Measurements from ENCODE around the gene RPH3AL. TPM values are rescaled to one million over a fixed set of nuclear protein-coding genes. Genes with fewer than 3 reads are reported as not detected.

RPH3AL gene
- total RNA-seq, 4 donors from 2014 or later = 13.0 to 49.2 (median 26.9) TPM

DNA sequence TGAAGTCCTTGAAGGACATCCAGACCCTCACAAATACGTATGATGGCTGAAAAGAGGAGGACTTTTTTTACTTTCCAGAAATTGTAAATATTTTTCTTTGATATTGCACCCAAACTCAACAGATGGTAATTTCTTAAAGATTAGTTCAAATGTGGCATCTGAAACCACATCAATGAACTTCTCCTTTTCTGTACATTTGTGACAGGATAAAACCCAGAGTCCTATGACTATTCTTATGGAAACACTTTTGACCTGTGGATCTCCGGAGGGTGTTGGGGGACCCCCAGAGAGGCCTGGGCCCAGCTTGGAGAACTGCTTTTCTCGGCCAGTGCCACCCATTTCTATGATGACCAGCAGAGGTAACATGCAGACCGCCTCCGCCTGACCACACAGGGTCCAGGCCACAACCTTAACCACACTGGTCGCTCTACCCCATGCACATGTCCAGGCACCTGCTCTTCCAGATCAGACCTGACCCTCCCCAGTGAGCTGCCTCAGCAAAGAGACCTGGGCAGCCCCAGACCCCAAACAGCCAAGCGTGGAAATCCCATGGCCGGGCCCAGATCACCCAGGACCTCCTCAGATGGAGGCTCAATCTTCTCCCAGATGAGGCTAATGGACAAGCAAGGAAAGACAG lies 22.7 kb downstream of the RPH3AL start:
- no peak for TF ChIP-seq CTCF (IDR thresholded peaks at IDR 0.05; ENCODE audit: low read depth)

GRCh38 chr17:327971-328370 lies 24.6 kb downstream of the RPH3AL start:
- TF ChIP-seq CTCF (IDR thresholded peaks at IDR 0.05; ENCODE audit: low read depth) = no peak

- TF ChIP-seq CTCF (IDR thresholded peaks at IDR 0.05; ENCODE audit: low read depth) = no peak
These were observed 25.3 kb downstream of the RPH3AL start for GRCh38 chr17:327296-327695.

DNA sequence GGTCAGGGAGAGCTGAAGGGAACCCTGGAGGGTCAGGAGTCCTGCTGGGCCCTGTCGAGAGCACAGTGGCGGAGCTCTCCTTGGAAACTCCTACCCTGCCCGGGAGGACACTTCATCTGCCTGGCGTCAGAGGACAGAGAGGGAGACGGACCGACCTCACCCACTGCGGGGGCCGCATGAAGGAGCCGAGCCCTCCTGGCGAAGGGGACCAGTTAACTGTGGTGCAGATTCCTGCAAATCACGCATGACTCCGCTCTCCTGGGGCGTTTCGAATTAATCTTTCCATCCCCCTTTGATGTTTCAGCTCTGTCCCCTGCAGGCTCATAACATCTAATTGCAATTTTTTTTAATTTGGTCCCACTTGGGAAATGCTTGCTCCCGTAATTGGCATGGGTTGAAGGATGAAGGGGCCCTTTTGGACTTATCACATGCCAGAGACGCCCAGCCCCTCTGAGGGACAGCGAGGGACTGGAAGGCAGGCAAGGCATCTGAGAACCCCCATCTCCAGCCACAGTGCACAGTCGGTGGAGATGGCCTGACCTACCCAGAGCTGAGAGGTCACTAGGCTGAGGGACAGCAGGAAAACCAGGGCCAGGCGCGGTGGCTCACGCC lies 26.5 kb downstream of the RPH3AL start:
- TF ChIP-seq CTCF (IDR thresholded peaks at IDR 0.05; ENCODE audit: low read depth) = no peak

DNA sequence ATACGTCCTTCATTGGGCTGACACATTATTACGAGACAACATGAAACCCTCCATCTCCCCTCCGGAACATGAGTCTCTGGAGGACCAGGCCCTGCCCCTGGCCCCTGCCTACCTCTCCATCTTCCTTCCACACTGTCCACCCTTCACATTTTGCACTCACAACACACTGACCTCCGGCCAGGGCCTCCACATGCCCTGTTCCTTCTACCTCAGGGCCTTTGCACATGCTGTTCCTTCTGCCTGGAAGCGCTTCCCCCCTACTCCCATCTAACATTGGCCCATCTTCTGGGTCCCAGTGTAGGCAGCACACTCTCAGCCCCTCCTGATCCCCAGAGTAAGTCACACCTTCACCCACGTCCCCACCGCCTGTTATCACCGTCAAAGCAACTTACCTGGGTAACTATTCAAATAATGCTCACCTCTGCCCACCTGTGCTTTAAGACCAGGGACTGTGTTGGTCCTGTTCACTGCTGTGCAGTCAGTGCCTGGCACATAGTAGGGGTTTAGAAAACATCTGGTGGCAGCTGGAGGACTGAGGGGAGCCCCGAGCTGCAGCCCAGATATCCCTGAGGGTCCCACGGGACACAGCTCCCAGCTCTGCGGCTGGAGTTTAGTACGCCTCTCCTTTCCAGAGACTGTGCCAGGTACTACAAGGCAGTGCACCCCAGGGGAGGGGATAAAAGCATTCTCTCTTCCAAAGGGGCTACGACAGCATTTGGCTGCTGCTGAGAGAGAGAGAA lies 27.2 kb downstream of the RPH3AL start:
- no peak for TF ChIP-seq CTCF (IDR thresholded peaks at IDR 0.05; ENCODE audit: low read depth)

GRCh38 chr17:323721-324571 lies 28.7 kb downstream of the RPH3AL start:
- no peak for TF ChIP-seq CTCF (IDR thresholded peaks at IDR 0.05; ENCODE audit: low read depth)
